ENCODE data around the gene SZRD1.

SZRD1 gene

DNA sequence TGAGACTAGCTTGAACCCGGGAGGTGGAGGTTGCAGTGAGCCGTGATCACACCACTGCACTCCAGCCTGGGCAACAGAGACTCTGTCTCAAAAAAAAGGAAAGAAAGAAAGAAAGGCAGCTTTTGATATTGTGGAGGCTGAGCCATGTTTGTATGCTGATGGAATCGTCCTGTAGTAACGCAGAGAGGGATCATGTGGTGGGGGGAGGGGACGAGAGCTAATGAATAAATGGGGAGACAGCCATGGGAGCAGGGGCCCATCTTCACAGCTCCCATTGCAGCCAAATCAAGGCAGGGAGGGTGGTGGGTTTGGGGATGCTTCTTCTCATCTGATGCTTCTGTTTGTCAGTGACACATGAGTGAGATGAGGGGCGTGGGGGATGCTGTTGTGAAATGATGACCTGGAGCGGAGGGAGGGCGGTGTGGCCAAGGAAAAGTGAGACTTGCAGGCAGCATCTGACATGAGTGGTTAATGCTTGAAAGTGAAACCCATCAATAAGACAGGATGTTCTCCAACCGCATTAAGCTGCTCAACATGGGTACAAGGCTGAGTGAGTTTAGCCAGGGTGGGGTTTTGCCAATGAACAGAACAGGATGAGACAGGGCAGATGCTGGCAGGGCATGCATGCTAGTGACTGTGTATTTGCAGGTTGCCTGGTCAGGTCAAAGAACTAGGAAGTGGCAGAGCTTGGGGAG, 53.5 kb downstream of the SZRD1 start:
- Histone ChIP-seq H3K27me3 (ENCODE audit: control insufficient read depth in 1 of 2, insufficient read depth in 1 of 2, low read length in 2 of 2) (peaks cover 15 to 34% of the 10 kb centered on the region in 2 experiments), H2BK120ac (ENCODE audit: low read depth, low read length) (no peak overlapping the region), H2AFZ (ENCODE audit: low read depth, low read length) (no peak overlapping the region), H4K8ac (ENCODE audit: low read length) (no peak overlapping the region), H3K4me2 (ENCODE audit: low read length, poor library complexity, severe bottlenecking) (no peak overlapping the region), H2BK5ac (ENCODE audit: low read depth, low read length, poor library complexity, severe bottlenecking) (no peak overlapping the region), H3K23ac (ENCODE audit: low read length in 2 of 2) (no peak overlapping the region), H2BK12ac (ENCODE audit: low read length in 2 of 2) (no peak overlapping the region), H3K4ac (ENCODE audit: low read depth in 1 of 2, low read length in 2 of 2) (no peak overlapping the region), H3K4me1 (ENCODE audit: control insufficient read depth, insufficient read depth, low read depth, low read length) (peaks cover 4% of the 10 kb centered on the region), H3K36me3 (ENCODE audit: control insufficient read depth in 1 of 2, insufficient read depth in 2 of 2, low read depth in 1 of 2, low read length in 2 of 2) (no peaks in the 10 kb centered on the region), H3K18ac (ENCODE audit: low read depth in 1 of 2, low read length in 2 of 2) (no peak overlapping the region), H3K27ac (ENCODE audit: low read length, poor library complexity, severe bottlenecking) (no peak overlapping the region), H3K9me3 (ENCODE audit: control insufficient read depth, low read length) (no peaks in the 10 kb centered on the region), H3K9ac (ENCODE audit: low read length) (no peak overlapping the region), H2AK5ac (ENCODE audit: low read length, severe bottlenecking) (no peak overlapping the region), H4K91ac (ENCODE audit: low read length) (no peak overlapping the region), H3K14ac (ENCODE audit: low read length in 2 of 2) (no peak overlapping the region), H3K4me3 (ENCODE audit: insufficient read depth in 1 of 2, low read depth in 1 of 2, low read length in 2 of 2) (no peak overlapping the region), H2BK15ac (ENCODE audit: low read depth, poor library complexity, severe bottlenecking) (no peak overlapping the region), H3K79me1 (replicated peaks; ENCODE audit: low read length, poor library complexity, severe bottlenecking) (no peaks in the 10 kb centered on the region)
- no peak for DNase-seq
- 77% methylated on average over 9 of the region's 9 CpGs for WGBS

DNA sequence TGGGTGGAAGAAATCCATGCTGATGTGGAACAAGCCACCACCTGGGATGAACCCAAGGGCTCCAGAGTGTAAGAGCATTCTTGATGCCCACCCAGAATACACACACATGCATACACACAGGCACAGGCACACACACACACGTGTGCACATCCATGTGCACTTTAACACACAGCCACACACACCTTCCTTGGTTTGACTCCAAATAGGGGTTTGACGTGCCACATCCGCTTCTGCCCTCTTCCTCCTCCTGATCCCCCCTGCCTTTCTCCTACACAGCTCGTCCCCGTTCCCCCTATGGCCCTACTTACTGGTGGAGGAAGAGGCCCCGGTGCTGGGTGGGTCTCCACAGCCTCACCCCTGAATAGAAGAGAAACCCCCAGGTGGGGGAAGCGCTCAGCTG, 54.2 kb downstream of the SZRD1 start:
- Histone ChIP-seq H3K4me3 (ENCODE audit: insufficient read depth in 1 of 2, low read depth in 1 of 2, low read length in 2 of 2) (no peak overlapping the region), H3K79me1 (replicated peaks; ENCODE audit: low read length, poor library complexity, severe bottlenecking) (no peaks in the 10 kb centered on the region), H3K9me3 (ENCODE audit: control insufficient read depth, low read length) (no peaks in the 10 kb centered on the region), H3K18ac (ENCODE audit: low read depth in 1 of 2, low read length in 2 of 2) (no peak overlapping the region), H2BK15ac (ENCODE audit: low read depth, poor library complexity, severe bottlenecking) (no peak overlapping the region), H2BK5ac (ENCODE audit: low read depth, low read length, poor library complexity, severe bottlenecking) (no peak overlapping the region), H3K36me3 (ENCODE audit: control insufficient read depth in 1 of 2, insufficient read depth in 2 of 2, low read depth in 1 of 2, low read length in 2 of 2) (no peaks in the 10 kb centered on the region), H4K91ac (ENCODE audit: low read length) (no peak overlapping the region), H3K4me1 (ENCODE audit: control insufficient read depth, insufficient read depth, low read depth, low read length) (peaks cover 4% of the 10 kb centered on the region), H3K14ac (ENCODE audit: low read length in 2 of 2) (no peak overlapping the region), H3K4ac (ENCODE audit: low read depth in 1 of 2, low read length in 2 of 2) (no peak overlapping the region), H2AK5ac (ENCODE audit: low read length, severe bottlenecking) (no peak overlapping the region), H3K4me2 (ENCODE audit: low read length, poor library complexity, severe bottlenecking) (no peak overlapping the region), H2BK12ac (ENCODE audit: low read length in 2 of 2) (no peak overlapping the region), H3K23ac (ENCODE audit: low read length in 2 of 2) (no peak overlapping the region), H2AFZ (ENCODE audit: low read depth, low read length) (no peak overlapping the region), H3K27me3 (ENCODE audit: control insufficient read depth in 1 of 2, insufficient read depth in 1 of 2, low read length in 2 of 2) (peaks cover 15 to 34% of the 10 kb centered on the region in 2 experiments), H3K9ac (ENCODE audit: low read length) (no peak overlapping the region), H3K27ac (ENCODE audit: low read length, poor library complexity, severe bottlenecking) (no peak overlapping the region), H4K8ac (ENCODE audit: low read length) (no peak overlapping the region), H2BK120ac (ENCODE audit: low read depth, low read length) (no peak overlapping the region)
- 81% methylated on average over 7 of the region's 7 CpGs for WGBS
- DNase-seq, result no peak

GRCh38 chr1:16422041-16422440, 55.0 kb downstream of the SZRD1 start:
- Histone ChIP-seq H3K4me2 (ENCODE audit: low read length, poor library complexity, severe bottlenecking) (no peak overlapping the region), H3K9ac (ENCODE audit: low read length) (no peak overlapping the region), H3K36me3 (ENCODE audit: control insufficient read depth in 1 of 2, insufficient read depth in 2 of 2, low read depth in 1 of 2, low read length in 2 of 2) (no peaks in the 10 kb centered on the region), H4K91ac (ENCODE audit: low read length) (no peak overlapping the region), H2BK120ac (ENCODE audit: low read depth, low read length) (no peak overlapping the region), H3K14ac (ENCODE audit: low read length in 2 of 2) (no peak overlapping the region), H3K79me1 (replicated peaks; ENCODE audit: low read length, poor library complexity, severe bottlenecking) (no peaks in the 10 kb centered on the region), H2BK12ac (ENCODE audit: low read length in 2 of 2) (no peak overlapping the region), H2BK5ac (ENCODE audit: low read depth, low read length, poor library complexity, severe bottlenecking) (no peak overlapping the region), H2BK15ac (ENCODE audit: low read depth, poor library complexity, severe bottlenecking) (no peak overlapping the region), H3K9me3 (ENCODE audit: control insufficient read depth, low read length) (no peaks in the 10 kb centered on the region), H4K8ac (ENCODE audit: low read length) (no peak overlapping the region), H3K4me3 (ENCODE audit: insufficient read depth in 1 of 2, low read depth in 1 of 2, low read length in 2 of 2) (no peak overlapping the region), H3K27ac (ENCODE audit: low read length, poor library complexity, severe bottlenecking) (no peak overlapping the region), H2AFZ (ENCODE audit: low read depth, low read length) (no peak overlapping the region), H3K27me3 (ENCODE audit: control insufficient read depth in 1 of 2, insufficient read depth in 1 of 2, low read length in 2 of 2) (peaks cover 15 to 34% of the 10 kb centered on the region in 2 experiments), H3K4ac (ENCODE audit: low read depth in 1 of 2, low read length in 2 of 2) (no peak overlapping the region), H3K23ac (ENCODE audit: low read length in 2 of 2) (no peak overlapping the region), H2AK5ac (ENCODE audit: low read length, severe bottlenecking) (no peak overlapping the region), H3K18ac (ENCODE audit: low read depth in 1 of 2, low read length in 2 of 2) (no peak overlapping the region), H3K4me1 (ENCODE audit: control insufficient read depth, insufficient read depth, low read depth, low read length) (peaks cover 4% of the 10 kb centered on the region)
- 79% methylated on average over 6 of the region's 7 CpGs for WGBS
- no peak for DNase-seq

DNA sequence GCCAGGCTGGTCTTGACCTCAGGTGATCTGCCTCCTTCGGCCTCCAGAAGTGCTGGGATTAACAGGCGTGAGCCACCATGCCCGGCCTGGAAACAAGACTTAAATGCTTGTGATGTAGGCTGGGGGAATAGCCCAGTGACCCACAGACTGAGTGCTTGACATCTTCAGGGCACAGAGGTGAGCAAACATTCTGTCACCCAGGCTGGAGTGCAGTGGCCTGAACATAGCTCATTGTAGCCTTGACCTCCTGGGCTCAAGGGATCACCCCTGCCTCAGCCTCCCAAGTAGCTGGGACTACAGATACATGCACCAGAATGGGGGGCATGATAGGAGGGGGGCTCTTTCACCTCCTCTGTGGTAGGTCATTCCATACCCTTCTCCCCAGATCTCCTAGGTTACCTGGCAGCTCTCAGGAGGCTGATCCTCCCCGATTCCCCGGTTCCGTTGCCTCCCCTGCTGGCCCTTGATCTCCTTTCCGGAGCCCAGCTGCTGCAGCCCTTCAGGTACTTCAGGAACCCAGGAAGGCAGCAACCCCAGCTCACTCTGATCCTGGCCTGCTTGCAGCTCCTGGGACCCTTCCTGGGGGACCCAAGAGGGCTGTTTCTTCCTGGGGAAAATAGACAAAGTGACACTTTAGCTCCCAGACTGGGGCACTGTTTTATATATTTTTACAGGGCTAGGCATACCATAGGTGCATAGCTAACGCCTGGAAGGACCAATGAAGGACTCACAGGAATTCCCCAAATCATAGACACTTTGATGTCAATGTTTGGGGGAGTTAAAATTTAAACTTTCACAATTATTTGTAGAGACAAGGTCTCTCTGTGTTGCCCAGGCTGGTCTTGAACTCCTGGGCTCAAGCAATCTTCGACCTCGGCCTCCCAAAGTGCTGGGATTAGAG, 58.3 kb downstream of the SZRD1 start:
- Histone ChIP-seq H3K4me2 (ENCODE audit: low read length, poor library complexity, severe bottlenecking) (no peak overlapping the region), H3K36me3 (ENCODE audit: control insufficient read depth in 1 of 2, insufficient read depth in 2 of 2, low read depth in 1 of 2, low read length in 2 of 2) (no peaks in the 10 kb centered on the region)

More for the DNA sequence above, 58.3 kb downstream of the SZRD1 start:
- WGBS, result 96% methylated on average over 7 of the region's 10 CpGs
- H2BK5ac ChIP-seq (ENCODE audit: low read depth, low read length, poor library complexity, severe bottlenecking), result no peak overlapping the region
- H3K4me1 ChIP-seq (ENCODE audit: control insufficient read depth, insufficient read depth, low read depth, low read length), result peaks cover 4% of the 10 kb centered on the region
- H2AFZ ChIP-seq (ENCODE audit: low read depth, low read length), result peak overlapping the region; percentile 14
- H2BK12ac ChIP-seq (ENCODE audit: low read length in 2 of 2), result no peak overlapping the region
- no peak overlapping the region for H2BK120ac ChIP-seq (ENCODE audit: low read depth, low read length)
- no peak overlapping the region for H4K8ac ChIP-seq (ENCODE audit: low read length)
- H3K18ac ChIP-seq (ENCODE audit: low read depth in 1 of 2, low read length in 2 of 2), result no peak overlapping the region
- H3K79me1 ChIP-seq (replicated peaks; ENCODE audit: low read length, poor library complexity, severe bottlenecking), result no peaks in the 10 kb centered on the region
- no peak overlapping the region for H3K4ac ChIP-seq (ENCODE audit: low read depth in 1 of 2, low read length in 2 of 2)
- H3K27me3 ChIP-seq (ENCODE audit: control insufficient read depth in 1 of 2, insufficient read depth in 1 of 2, low read length in 2 of 2), result peaks cover 9 to 26% of the 10 kb centered on the region in 2 experiments
- no peak for DNase-seq
- no peak overlapping the region for H3K9ac ChIP-seq (ENCODE audit: low read length)
- H3K4me3 ChIP-seq (ENCODE audit: insufficient read depth in 1 of 2, low read depth in 1 of 2, low read length in 2 of 2), result no peak overlapping the region
- peak overlapping the region; percentile 59 for H4K91ac ChIP-seq (ENCODE audit: low read length)
- no peak overlapping the region for H3K23ac ChIP-seq (ENCODE audit: low read length in 2 of 2)
- H3K9me3 ChIP-seq (ENCODE audit: control insufficient read depth, low read length), result no peaks in the 10 kb centered on the region
- H3K27ac ChIP-seq (ENCODE audit: low read length, poor library complexity, severe bottlenecking), result no peak overlapping the region
- H2AK5ac ChIP-seq (ENCODE audit: low read length, severe bottlenecking), result no peak overlapping the region
- H3K14ac ChIP-seq (ENCODE audit: low read length in 2 of 2), result no peak overlapping the region
- no peak overlapping the region for H2BK15ac ChIP-seq (ENCODE audit: low read depth, poor library complexity, severe bottlenecking)
